Measurements from ENCODE around the gene SIVA1.

The SIVA1 gene

GRCh38 chr14:104771918-104772706 lies 19.2 kb downstream of the SIVA1 start:
- no peak for DNase-seq (ENCODE audit: low read depth)

DNA sequence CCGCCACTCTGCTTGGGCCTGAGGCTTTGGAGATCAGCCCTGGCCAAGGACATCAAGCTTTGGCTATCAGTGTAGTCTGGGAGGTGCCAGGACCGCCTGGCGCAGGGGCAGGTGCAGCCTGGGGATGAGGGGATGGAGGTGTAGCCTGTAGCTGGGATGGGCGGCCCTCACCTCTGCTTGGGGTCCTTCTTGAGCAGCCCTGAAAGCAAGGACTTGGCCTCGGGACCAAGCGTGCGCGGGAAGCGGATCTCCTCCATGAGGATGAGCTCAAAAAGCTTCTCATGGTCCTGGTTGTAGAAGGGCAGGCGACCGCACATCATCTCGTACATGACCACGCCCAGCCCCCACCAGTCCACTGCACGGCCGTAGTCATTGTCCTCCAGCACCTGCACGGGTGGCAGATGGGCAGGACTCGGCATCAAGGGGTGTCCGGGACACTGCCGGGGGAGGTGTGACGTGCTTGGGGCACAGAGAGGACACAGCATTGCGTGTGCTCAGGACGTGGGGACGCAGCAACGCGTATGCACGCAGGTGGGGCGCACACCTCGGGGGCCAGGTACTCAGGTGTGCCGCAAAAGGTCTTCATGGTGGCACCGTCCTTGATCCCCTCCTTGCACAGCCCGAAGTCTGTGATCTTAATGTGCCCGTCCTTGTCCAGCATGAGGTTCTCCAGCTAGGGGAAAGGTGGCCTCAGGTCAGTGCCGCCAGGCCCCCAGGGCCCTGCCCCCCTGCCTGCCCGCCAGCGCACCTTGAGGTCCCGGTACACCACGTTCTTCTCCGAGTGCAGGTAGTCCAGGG lies 20.0 kb downstream of the SIVA1 start:
- DNase-seq (ENCODE audit: low read depth) = no peak

DNA sequence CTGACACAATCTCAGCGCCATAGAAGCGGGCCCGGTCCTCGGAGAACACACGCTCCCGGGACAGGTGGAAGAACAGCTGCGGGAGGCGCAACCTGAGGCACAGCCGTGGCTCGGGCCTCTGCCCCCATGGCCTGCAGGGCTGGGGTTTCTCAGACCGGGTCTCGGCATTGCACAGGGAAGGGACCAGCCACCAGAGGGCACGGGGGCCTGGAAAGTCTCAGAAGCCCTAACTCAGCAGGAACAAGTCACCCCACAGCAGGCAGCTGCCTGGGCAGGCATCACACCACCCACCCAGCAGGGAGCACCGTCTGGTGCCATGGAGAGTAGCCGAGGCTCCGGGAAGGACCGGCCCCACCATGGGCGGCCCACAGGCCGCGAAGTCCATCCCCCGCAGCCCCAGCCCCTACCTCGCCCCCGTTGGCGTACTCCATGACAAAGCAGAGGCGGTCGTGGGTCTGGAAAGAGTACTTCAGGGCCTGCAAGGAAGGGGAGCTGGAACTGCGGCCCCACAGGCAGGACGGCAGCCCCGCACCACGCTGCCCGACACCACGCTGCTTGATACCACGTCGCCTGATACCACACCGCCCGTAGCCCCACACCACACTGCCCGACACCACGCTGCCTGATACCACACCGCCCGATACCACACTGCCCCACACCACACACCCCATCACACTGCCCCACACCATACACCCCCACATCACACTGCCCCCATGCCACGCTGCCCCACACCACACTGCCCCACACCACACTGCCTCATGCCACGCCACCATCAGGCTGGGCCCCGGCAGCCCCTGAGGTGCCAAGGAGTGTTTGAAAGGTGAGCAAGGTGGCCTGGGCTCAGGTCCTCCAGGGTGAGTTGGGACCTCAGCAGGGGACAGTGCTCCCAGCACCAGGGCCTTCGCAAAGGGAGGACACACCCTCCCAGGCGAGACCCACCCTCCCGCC lies 20.8 kb downstream of the SIVA1 start:
- no peak for DNase-seq (ENCODE audit: low read depth)

- DNase-seq (ENCODE audit: low read depth) = no peak
These were observed 21.6 kb downstream of the SIVA1 start for GRCh38 chr14:104774453-104775072.

GRCh38 chr14:104775073-104775489 lies 22.1 kb downstream of the SIVA1 start:
- DNase-seq (ENCODE audit: low read depth) = no peak

GRCh38 chr14:104776481-104776880 lies 23.5 kb downstream of the SIVA1 start:
- no peak for DNase-seq (ENCODE audit: low read depth)

- no peak for DNase-seq (ENCODE audit: low read depth)
These were observed 24.2 kb downstream of the SIVA1 start for GRCh38 chr14:104776961-104777807.

DNA sequence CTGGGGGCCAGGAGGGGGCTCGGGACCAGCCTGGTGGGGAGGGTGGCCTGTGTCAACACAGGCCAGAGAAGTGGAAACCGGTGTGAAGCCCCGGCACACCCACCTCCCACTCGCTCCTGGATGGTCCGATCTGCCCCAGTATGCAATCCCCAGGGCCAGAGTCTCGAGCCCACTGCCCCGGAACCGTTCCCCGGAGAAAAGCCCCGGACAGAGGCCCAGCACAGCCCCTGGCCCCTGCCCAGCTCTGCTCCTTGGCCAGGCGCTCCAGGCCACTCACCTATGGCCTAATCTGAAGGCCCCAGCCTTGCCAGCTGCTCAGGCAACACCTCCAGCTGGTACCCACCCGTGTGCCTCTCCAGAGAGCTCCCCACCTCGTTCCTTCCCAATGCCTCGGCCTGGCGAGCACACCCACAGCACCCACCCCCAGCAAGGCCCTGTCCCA lies 24.9 kb downstream of the SIVA1 start:
- no peak for DNase-seq (ENCODE audit: low read depth)

GRCh38 chr14:104778694-104779331 lies 25.9 kb downstream of the SIVA1 start:
- no peak for DNase-seq (ENCODE audit: low read depth)

DNA sequence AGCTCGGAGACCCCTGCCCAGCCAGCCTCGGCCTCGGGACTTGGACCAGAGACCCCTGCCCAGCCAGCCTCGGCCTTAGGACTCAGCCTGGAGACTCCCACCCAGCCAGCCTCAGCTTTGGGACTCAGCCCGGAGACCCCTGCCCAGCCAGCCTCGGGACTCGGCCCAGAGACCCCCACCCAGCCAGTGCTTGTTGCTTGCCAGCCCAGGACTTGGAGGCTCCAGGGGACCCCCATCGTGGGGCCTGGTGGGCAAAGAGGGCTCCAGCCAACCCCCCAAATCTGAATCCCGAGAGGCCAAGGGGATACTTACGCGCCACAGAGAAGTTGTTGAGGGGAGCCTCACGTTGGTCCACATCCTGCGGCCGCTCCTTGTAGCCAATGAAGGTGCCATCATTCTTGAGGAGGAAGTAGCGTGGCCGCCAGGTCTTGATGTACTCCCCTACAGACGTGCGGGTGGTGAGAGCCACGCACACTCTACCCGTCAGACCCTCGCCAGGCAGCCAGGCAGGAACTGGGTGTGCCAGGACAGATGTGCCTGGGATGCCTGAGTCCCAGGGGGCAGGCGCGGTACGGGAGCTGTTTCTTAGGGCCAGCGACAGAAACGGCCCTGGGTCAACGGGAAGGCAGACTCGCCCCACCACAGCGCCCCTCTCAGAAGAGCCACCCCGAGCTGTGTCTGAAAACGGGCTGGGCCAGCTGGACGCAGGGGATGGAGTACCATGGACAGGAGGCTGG lies 27.0 kb downstream of the SIVA1 start:
- DNase-seq (ENCODE audit: low read depth) = no peak

DNA sequence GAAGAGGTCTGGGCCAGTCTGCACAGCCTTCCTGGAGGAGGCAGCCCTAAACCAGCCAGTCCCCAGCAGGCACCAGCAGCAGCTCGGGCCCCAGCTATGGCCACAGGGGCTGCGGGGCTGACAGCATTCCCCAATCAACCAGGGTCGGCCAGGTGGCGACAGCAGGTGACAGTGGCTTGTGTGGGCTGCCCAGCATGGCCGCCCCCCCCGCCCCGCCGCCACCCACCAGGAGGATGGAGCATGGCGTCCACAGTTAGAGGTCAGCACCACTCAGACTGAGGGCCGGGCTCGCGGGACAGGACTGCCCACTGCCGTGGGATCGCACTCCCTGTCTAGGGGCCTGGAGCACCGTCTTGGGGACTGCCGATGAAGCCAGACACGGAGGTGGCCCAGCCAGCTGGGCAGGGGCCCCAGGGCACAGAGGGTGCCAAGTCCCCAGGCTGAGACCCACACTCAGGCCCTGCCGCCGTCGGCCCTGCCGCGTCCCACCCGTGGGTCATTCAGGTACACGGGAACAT lies 27.6 kb downstream of the SIVA1 start:
- DNase-seq (ENCODE audit: low read depth) = no peak

- no peak for DNase-seq (ENCODE audit: low read depth)
These were observed 28.5 kb downstream of the SIVA1 start for GRCh38 chr14:104781271-104782077.

DNA sequence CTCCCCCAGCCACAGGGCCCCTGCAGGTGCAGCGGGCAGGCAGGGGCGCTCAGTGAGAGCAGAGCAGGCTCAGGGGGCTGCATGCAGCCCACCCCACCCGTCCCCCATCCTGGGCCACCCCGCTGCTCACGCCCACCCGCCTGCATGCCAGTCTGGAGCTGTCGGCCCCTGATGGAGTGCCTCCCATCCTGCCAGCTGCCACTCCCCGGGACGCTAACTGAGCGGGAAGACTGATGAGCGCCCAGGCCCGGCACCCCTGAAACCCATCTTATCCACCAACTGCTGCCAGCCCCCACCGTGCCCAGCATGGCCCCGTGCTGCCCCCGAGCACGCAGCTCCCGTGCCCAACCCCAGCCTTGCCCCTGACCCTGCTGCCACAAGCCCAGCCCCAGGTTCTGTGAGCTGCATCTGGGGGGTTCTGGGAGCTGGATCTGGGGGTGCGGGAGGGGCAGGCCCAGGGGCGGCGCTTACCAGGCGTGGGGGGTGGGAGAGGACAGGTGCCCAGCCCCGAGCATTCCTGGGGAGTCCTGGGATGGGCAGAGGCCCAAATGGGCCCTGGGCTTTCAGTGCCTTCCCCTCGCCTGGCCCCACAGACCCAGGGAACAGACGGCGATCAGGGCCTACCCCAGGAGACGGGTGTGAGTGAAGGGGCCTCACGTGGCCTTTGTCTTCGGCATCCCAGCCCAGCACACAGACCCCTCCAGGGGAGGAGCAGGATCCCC lies 29.3 kb downstream of the SIVA1 start:
- DNase-seq (ENCODE audit: low read depth) = no peak

DNA sequence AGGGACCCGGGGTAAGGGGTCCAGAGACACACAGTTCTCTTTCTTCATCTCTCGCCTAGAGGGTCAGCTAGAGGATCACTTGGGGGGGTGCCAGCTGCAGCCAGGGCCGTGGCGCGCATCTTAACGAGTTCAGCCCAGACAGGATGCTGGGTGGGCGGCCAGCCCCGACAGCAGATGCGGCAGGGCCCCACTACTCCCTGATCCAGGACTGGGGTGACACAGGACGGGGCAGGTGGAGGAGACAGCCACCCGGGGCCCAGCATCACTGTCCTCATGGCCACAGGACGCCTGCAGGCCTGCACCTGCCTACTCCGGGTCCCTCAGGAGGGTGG lies 29.8 kb downstream of the SIVA1 start:
- no peak for DNase-seq (ENCODE audit: low read depth)

DNA sequence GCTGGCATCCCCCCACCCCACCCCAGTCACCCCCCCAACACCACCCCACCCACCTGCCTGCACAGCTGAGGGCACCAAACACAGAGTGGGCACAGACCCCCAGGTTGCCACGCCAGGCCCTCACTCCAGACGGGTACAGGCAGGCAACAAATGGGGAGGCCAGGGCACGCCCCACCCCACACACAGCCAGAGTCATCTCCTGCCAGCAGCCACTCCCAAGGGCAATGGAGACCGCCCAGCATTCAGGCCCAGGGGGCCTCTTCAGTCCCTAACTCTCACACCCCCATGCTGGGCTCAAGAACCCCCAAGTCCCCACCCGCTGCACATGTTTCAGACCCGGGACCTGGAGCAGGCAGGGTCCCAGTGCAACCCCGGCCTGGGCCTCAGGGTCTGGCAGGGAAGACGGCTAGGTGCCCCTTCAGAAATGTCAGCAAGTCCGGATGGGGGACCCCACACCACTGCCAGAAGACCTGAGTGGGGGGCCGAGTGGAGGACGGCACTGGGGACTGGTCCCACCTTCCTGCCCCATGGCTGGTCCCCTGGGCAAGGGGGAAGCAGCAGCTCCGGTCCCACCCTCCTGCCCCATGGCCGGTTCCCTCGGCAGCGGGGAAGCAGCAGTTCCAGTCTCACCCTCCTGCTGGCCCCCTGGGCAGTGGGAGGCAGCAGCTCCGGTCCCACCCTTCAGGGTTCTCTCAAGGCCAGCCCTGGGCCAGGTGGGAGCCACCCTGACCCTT lies 30.7 kb downstream of the SIVA1 start:
- DNase-seq (ENCODE audit: low read depth) = no peak

DNA sequence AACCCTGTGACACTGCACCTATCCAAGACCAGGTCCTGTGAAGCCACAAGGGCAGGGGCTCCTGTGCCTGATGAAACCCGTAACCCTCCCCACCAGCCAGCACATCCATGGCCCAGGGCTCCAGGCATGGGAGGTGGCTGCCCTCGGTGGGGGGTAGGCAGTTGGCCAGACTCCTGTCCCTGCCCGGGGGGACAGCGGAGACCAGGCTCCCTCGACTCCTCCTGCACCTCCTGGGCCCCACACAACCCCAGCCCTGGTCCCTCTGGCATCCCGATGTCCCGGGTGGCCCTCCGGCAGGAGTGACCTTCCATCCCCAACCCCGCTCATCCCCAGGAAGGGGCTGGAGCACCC lies 31.2 kb downstream of the SIVA1 start:
- no peak for DNase-seq (ENCODE audit: low read depth)
